ENCODE data around the gene LDLRAD3. TPM values are rescaled to one million over a fixed set of nuclear protein-coding genes. Genes with fewer than 3 reads are reported as not detected.

The LDLRAD3 gene
- polyA plus RNA-seq, 3 donors = 7.3 to 14.1 (median 10.4) TPM

DNA sequence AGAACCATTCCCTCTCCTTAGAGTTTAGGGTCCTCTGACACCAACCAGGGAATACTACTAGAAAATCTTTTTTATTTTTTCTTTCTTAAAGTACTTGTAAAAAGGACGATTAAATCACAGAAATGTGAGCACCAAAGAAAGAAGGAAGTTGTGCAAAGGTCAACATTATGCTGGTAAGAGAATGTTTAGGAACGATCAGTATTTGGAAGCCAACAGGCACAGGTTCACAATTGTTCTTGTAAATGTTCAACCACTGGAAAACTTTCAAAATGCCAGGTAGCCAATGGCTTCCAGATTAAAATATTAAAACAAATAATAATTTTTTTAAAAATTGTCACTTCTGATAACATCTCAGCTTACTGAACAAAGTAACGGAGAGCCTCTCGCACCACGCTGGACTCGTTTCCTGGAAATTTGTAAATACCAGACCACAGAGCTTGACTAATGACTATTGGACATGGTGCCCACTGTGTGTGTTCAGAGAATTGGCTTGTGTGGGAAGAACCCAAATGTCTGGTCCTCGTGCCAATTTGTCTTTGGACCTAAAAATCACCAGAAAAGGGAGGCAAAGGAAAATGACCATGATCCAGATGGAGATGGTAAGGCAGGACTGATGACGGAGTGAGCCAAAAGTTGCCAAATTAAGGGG, 324.6 kb downstream of the LDLRAD3 start:
- TF ChIP-seq, protein P1, sequence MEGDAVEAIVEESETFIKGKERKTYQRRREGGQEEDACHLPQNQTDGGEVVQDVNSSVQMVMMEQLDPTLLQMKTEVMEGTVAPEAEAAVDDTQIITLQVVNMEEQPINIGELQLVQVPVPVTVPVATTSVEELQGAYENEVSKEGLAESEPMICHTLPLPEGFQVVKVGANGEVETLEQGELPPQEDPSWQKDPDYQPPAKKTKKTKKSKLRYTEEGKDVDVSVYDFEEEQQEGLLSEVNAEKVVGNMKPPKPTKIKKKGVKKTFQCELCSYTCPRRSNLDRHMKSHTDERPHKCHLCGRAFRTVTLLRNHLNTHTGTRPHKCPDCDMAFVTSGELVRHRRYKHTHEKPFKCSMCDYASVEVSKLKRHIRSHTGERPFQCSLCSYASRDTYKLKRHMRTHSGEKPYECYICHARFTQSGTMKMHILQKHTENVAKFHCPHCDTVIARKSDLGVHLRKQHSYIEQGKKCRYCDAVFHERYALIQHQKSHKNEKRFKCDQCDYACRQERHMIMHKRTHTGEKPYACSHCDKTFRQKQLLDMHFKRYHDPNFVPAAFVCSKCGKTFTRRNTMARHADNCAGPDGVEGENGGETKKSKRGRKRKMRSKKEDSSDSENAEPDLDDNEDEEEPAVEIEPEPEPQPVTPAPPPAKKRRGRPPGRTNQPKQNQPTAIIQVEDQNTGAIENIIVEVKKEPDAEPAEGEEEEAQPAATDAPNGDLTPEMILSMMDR (IDR thresholded peaks at IDR 0.05) = no peak
- no peak overlapping the region for H2AFZ ChIP-seq (ENCODE audit: insufficient read depth, low read depth, low read length, poor library complexity, severe bottlenecking)
- no peaks in the 10 kb centered on the region for H4K20me1 ChIP-seq (ENCODE audit: insufficient read depth, low read length)
- Mint-ChIP-seq H3K27me3 (ENCODE audit: low read depth in 3 of 3) (peaks cover 0 to 5% (median 2%) of the 10 kb centered on the region in 3 donors), H3K9me3 (peaks cover 0 to 3% (median 0%) of the 10 kb centered on the region in 7 donors), H3K27ac (peak overlapping the region in 2 of 7 donors; percentile 17 to 66), H3K4me3 (no peak overlapping the region), H3K4me1 (peaks cover 4% of the 10 kb centered on the region), H3K36me3 (peaks cover 36 to 41% of the 10 kb centered on the region in 2 donors)
- H3K27ac ChIP-seq (ENCODE audit: low read depth in 1 of 2, low read length in 2 of 2) = no peak overlapping the region
- no peak overlapping the region for H3K4me2 ChIP-seq (replicated peaks; ENCODE audit: extremely low read depth, low read length, poor library complexity, severe bottlenecking)
- intact Hi-C loops (cut with micrococcal nuclease) = loop anchor here (5.0 kb wide), 2 partner anchors 226 to 651 kb away; partner anchors contain the start of gene FJX1 (in 1 of the 2)
- H3K9ac ChIP-seq (ENCODE audit: insufficient read depth, low read length, poor library complexity, severe bottlenecking) = no peak overlapping the region
- H3K79me2 ChIP-seq (ENCODE audit: insufficient read depth, low read length) = no peaks in the 10 kb centered on the region
- no peaks in the 10 kb centered on the region for H3K9me3 ChIP-seq (replicated peaks in 1 of 2; ENCODE audit: control insufficient read depth in 1 of 2, insufficient read depth in 1 of 2, low read length in 2 of 2)
- no peaks in the 10 kb centered on the region for H3K4me1 ChIP-seq (ENCODE audit: control insufficient read depth in 1 of 2, insufficient read depth in 2 of 2, low read length in 2 of 2)
- WGBS (ENCODE audit: insufficient coverage) = 93% methylated on average over 3 of the region's 8 CpGs
- no peak for DNase-seq
- H3K27me3 ChIP-seq (ENCODE audit: control insufficient read depth in 2 of 2, insufficient read depth in 2 of 2, low read length in 2 of 2) = no peaks in the 10 kb centered on the region
- H3K36me3 ChIP-seq (replicated peaks in 1 of 2; ENCODE audit: control insufficient read depth in 1 of 2, insufficient read depth in 2 of 2, low read length in 2 of 2) = peaks cover 26 to 40% of the 10 kb centered on the region in 2 donors
- no peak overlapping the region for H3K4me3 ChIP-seq (replicated peaks in 1 of 3; ENCODE audit: low read depth in 2 of 3, low read length in 3 of 3)

DNA sequence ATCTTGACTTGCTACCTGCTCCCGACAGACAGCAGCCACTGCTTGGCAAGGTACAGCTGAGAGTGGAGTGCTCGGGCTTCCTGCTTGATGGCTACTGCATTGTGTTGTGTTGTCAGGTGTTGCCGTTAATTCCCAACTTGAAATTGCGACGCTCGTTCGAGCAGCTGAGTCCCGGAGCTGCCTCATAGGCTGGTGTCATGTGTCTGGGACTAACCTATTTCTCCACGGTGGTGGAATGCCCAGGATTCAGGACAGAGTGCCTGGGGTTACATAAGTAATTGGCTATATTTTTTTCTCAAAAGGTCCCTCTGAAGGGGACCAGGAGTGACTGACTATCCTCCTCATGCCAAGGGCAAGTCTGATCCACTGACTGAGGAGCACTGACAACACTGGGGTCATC, 326.8 kb downstream of the LDLRAD3 start:
- TF ChIP-seq, protein P1 (IDR thresholded peaks at IDR 0.05) = no peak
- no peak overlapping the region for H3K27ac ChIP-seq (ENCODE audit: low read depth in 1 of 2, low read length in 2 of 2)
- Mint-ChIP-seq H3K27ac (no peak overlapping the region), H3K9me3 (peaks cover 0 to 3% (median 0%) of the 10 kb centered on the region in 7 donors), H3K36me3 (peaks cover 57 to 62% of the 10 kb centered on the region in 2 donors), H3K4me1 (peaks cover 4% of the 10 kb centered on the region), H3K27me3 (ENCODE audit: low read depth in 3 of 3) (peaks cover 0 to 3% (median 0%) of the 10 kb centered on the region in 3 donors), H3K4me3 (no peak overlapping the region)
- H3K9me3 ChIP-seq (replicated peaks in 1 of 2; ENCODE audit: control insufficient read depth in 1 of 2, insufficient read depth in 1 of 2, low read length in 2 of 2) = no peaks in the 10 kb centered on the region
- no peaks in the 10 kb centered on the region for H4K20me1 ChIP-seq (ENCODE audit: insufficient read depth, low read length)
- no peaks in the 10 kb centered on the region for H3K79me2 ChIP-seq (ENCODE audit: insufficient read depth, low read length)
- H3K4me2 ChIP-seq (replicated peaks; ENCODE audit: extremely low read depth, low read length, poor library complexity, severe bottlenecking) = no peak overlapping the region
- peaks cover 48 to 62% of the 10 kb centered on the region in 2 donors for H3K36me3 ChIP-seq (replicated peaks in 1 of 2; ENCODE audit: control insufficient read depth in 1 of 2, insufficient read depth in 2 of 2, low read length in 2 of 2)
- no peak for DNase-seq
- H3K27me3 ChIP-seq (ENCODE audit: control insufficient read depth in 2 of 2, insufficient read depth in 2 of 2, low read length in 2 of 2) = no peaks in the 10 kb centered on the region
- no peak overlapping the region for H3K9ac ChIP-seq (ENCODE audit: insufficient read depth, low read length, poor library complexity, severe bottlenecking)
- H3K4me1 ChIP-seq (ENCODE audit: control insufficient read depth in 1 of 2, insufficient read depth in 2 of 2, low read length in 2 of 2) = no peaks in the 10 kb centered on the region
- H3K4me3 ChIP-seq (replicated peaks in 1 of 3; ENCODE audit: low read depth in 2 of 3, low read length in 3 of 3) = no peak overlapping the region
- H2AFZ ChIP-seq (ENCODE audit: insufficient read depth, low read depth, low read length, poor library complexity, severe bottlenecking) = no peak overlapping the region
- 100% methylated on average over 8 of the region's 9 CpGs for WGBS (ENCODE audit: insufficient coverage)
- intact Hi-C loops (cut with micrococcal nuclease) = no loop called here
